IPS DF 19.7 (cell line): ENCODE measurements around the gene BHLHA9.

Source experiments
- DNase-seq: peaks from one replicate; pipeline ENCODE4 v3.0.0-alpha.2; 2013; ENCODE audit warnings: low read depth, low spot score

Gene BHLHA9

GRCh38 chr17:1255041-1255440, 15.2 kb upstream of the BHLHA9 start:
- DNase-seq: no peak

DNA sequence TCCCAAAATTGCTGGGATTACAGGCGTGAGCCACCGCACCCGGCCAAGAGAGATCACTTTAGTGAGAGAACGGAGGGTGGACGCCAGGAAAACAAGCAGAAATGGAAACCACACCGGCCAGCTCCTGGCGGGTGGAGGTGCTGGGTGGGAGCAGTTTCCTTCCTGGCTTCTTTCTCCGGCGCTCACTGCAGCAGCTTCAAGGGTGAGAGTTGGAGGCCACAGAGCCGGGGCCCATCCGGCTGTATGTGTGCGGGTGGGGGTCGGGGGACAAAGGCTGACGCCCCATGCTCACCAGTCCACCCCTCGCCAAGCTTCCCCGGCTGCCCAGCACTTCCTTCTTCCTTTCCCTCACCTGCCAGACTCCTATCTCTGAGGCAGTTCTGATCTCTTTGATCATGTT, 13.5 kb upstream of the BHLHA9 start:
- no peak for DNase-seq

DNA sequence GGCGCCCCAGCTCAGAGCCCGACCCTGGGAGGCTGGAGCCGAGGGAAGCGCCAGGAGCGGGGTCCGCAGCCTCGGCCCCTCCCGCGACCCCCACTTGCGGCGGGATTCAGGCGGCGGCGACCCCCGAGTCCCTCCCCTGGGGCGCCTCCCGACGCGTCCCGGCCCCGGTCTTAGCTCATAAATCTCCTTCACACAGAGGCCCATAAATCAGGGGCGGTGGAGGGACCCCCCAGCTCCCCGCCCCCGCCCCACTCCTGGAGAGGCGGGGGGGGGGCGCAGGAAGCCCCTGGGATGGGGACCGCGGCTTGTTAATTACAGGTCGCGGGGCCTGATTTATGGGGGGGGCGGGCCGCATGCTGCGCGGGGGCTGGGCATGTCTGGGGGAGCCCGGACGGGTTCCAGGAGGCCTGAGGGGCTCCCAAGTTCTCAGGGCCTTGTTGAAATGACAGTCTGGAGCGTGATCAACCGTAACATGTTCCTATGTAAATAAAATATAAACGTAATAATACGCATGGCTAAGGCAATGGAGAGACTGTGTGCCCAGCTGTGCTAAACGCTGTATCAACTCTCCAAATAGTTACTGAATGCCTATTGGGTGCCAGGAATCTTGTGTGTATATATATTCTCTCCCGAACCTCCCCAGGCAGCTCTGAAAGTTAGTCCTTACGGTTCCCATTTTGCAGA, 10.0 kb upstream of the BHLHA9 start:
- no peak for DNase-seq

DNA sequence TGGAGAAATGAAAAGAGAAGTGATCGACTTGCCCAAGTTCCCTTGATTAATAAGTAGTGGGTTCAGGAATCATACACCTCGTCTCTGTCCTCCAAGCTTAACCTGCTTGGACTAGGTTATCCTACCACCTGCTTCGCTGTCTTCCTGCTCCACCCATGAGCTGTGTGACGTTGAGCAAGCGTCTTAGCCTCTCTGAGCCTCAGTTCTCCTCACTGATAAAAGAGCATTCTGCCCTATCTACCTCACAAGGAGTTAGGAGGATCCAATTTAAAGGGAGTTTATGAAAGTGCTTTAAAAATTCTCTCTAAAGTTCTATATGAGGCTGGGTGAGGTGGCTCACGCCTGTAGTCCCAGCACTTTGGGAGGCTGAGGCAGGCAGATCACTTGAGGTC, 9.5 kb upstream of the BHLHA9 start:
- no peak for DNase-seq

GRCh38 chr17:1264196-1264595, 6.0 kb upstream of the BHLHA9 start:
- no peak for DNase-seq

DNA sequence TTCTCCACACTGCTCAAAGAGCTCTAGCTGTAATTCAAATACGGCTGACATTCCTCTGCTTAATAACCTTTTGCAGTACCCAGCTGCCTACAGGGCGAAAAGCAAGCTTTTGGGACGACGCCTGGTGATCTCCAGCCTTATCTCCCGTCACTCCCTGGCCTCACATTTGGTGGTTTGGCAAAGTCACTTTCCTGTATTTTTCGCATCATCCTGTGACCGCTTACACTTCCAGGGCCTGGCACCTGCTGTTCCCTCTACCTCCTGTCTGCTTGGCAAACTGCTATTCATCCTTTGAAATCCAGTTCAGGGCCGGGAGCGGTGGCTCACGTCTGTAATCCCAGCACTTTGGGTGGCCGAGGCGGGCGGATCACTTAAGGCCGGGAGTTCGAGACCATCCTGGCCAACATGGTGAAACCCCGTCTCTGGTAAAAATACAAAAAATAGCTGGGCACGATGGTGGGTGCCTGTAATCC, 2.7 kb upstream of the BHLHA9 start:
- no peak for DNase-seq

DNA sequence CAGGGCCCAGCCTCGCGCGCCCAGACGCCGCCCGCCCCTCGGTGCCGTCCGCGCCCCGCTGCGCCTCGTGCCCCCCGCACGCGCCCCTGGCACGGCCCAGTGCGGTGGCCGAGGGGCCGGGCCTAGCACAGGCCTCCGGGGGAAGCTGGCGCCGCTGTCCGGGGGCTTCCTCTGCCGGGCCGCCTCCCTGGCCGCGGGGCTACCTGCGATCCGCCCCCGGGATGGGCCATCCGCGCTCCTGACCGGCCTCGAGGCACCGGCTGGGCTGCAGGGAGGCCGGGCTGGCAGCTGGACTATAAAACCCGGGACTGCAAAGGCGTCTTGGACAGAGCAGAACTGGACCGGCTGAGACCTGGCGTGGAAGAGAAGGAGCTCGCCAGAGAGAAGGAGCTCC, 783 bp downstream of the BHLHA9 start:
- no peak for DNase-seq

- no peak for DNase-seq
These were observed 1.2 kb downstream of the BHLHA9 start for GRCh38 chr17:1271441-1271840.

DNA sequence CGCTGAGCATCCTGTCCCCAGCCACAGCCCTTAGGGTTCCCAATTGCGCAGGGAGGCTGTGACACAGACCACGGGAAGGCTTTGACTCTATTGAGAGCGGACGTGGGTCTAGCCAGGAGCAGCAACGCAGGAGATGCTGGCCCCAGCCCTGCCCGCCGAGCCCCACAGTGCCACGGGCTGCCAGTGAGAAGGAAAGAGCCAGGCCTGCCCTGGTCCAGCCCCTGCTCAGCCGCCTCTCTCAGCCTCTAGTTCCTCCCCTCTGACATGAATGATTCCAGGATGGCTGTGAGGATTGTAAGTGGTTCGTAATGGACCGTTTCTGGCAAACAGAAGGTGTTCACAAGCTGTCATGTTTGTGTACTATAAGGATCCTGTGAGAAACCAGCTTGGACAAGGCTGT, 2.5 kb downstream of the BHLHA9 start:
- DNase-seq: no peak

DNA sequence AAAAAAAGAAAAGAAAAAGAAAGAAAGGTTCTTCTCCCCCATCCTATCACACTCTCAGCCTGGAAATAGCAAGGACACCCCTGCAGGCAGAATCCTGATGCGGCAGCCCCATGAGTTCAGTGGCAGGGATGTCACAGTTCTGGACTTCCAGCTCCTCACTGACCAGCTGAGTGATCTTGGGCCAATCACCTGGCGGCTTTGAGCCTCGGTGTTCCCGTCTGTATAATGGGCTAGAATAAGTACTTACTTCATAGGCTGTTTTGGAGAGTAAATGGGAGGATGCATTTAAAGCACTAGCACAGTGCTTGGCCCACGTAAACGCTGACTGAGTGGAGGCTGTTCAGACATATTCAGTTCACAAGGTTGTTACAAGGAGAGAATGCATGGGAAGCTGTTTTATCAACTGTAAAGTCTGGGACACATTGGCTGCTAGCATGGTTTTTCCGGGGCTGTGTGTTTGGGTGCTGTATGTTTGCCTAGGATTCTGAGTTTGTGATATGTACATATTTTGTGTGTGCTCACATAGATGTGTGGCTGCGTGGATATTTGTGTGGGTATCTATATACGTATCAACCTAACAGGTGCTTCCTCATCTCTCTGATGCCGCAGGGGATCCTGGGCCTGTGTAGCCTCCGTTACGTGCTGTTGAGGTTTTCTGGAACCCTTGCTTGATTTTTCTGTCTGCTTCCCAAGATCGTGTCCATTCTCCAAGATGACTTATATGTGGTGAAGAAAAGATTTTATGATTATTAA, 3.4 kb downstream of the BHLHA9 start:
- DNase-seq: no peak

DNA sequence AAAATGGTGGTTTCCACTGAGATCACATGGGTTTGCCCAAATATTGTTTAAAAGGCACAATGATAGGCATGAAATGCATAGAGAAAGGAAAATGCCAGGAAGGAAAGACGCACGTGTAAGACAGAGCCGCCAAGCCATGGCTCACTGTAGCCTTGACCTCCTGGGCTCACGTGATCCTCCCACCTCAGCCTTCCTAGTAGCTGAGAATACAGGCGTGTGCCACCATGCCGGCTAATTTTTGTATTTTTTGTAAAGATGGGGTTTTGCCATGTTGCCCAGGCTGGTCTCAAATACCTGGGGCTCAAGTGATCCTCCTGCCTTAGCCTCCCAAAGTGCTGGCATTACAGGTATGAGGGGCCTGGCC, 4.0 kb downstream of the BHLHA9 start:
- DNase-seq: no peak

DNA sequence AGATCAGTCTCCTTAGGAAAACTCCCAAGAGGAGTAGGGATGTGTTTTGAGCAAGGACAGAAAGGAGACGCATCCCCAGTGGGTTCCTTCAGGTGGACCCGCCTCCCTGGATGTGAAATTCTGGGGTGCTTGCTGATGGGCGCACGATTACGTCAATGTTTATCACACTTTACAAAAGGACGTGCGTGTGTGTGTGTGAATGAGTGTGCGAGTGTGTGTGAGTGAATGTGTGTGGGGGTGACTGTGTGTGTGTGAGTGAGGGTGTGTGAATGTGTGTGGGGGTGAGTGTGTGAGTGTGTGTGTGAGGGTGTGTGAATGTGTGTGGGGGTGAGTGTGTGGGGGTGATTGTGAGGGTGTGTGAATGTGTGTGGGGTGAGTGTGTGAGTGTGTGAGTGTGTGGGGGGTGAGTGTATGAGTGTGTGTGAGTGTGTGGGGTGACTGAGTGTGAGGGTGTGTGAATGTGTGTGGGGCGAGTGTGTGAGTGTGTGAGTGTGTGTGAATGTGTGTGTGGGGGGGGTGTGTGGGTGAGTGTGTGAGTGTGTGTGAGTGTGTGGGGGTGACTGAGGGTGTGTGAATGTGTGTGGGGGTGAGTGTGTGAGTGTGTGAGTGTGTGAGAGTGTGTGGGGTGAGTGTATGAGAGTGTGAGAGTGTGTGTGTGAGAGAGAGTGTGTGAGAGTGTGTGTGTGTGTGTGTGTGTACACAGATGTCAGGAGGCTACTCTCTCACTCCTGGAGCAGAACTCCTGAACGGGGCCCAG, 5.1 kb downstream of the BHLHA9 start:
- DNase-seq: no peak

DNA sequence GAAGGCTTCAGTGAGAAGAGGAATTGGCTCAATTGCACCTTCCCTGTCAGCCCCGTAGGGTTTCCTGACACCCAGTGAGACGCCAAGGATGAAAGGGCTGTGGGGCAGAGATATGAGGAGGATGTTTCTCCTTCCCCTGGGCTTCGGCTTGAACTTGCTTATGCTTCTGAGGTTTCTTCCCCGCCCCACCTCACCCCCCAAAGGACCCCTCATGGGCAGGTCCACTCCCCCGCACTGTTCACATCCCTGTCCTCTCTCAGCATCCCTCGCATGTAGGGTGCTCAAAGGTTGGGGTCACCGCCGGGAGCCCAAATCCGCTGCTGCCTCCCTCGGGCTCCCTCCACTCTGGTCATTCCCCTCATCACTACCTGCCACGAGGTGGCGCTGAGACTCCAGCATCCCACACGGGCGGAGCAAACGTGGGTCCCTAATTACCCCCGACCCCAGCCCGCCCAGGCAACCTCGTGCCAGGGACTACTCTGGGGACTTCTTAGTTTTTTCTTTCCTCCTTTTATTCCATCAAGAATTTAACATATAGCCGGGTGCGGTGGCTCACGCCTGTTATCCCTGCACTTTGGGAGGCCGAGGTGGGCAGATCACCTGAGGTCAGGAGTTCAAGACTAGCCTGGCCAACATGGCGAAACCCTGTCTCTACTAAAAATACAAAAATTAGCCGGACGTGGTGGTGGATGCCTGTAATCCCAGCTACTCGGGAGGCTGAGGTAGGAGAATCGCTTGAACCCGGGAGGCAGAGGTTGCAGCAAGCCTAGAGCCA, 5.9 kb downstream of the BHLHA9 start:
- no peak for DNase-seq

DNA sequence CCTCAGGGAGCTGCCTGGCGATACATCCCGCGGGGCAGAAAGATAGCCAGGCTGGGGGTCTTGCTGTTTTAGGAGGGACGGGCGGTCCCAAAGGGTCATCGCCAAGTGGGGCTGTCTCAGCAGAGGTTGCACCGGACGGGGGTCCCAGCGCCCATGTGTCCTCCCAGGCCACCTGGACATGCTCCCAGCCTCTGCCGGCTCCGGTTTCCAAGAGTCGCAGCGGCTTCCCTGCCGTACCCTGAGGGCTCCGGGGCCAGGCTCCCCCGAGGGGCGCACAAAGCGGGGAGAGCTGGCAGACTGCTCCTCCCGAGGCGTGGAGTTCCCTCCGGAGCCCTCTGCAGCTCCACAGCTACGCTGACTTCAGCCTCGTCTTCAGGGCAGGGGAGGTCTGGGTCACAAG, 10.4 kb downstream of the BHLHA9 start:
- no peak for DNase-seq

DNA sequence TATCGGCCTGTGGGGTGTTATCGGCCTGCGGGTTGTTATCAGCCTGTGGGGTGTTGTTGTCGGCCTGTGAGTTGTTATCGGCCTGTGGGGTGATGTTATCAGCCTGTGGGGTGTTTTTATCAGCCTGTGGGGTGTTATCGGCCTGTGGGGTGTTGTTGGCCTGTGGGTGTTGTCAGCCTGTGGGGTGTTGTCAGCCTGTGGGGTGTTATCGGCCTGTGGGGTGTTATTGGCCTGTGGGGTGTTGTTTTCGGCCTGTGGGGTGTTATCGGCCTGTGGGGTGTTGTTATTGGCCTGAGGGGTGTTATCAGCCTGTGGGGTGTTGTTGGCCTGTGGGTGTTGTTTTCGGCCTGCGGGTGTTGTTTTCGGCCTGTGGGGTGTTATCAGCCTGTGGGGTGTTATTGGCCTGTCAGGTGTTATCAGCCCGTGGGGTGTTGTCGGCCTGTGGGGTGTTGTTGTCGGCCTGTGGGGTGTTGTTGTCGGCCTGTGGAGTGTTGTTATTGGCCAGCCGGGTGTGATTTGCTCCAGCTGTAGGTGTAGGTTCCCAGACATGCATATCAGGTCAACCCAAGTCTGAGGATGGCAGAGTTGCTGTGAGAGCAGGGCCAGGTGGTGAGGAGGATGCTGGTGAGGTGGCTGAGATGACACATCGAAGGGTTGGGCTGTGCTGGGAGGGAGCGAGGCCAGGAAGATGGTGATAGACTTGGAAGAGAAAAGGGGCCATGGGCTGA, 16.3 kb downstream of the BHLHA9 start:
- DNase-seq: no peak

- no peak for DNase-seq
These were observed 19.5 kb downstream of the BHLHA9 start for GRCh38 chr17:1289695-1290094.

DNA sequence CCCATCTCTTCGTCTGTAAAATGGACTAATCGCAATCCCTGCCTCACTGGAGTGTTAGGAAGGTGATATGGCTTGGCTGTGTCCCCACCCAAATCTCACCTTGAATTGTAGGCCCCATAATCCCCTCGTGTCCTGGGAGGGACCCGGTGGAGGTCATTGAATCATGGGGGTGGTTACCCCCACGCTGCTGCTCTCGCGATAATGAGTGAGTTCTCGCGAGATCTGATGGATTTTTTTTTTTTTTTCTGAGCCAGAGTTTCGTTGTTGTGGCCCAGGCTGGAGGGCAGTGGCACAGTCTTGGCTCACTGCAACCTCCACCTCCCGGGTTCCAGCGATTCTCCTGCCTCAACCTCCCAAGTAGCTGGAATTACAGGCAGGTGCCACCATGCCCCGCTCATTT, 20.4 kb downstream of the BHLHA9 start:
- DNase-seq: no peak

GRCh38 chr17:1294157-1294717, 24.0 kb downstream of the BHLHA9 start:
- no peak for DNase-seq

GRCh38 chr17:1298606-1299005, 28.4 kb downstream of the BHLHA9 start:
- no peak for DNase-seq

DNA sequence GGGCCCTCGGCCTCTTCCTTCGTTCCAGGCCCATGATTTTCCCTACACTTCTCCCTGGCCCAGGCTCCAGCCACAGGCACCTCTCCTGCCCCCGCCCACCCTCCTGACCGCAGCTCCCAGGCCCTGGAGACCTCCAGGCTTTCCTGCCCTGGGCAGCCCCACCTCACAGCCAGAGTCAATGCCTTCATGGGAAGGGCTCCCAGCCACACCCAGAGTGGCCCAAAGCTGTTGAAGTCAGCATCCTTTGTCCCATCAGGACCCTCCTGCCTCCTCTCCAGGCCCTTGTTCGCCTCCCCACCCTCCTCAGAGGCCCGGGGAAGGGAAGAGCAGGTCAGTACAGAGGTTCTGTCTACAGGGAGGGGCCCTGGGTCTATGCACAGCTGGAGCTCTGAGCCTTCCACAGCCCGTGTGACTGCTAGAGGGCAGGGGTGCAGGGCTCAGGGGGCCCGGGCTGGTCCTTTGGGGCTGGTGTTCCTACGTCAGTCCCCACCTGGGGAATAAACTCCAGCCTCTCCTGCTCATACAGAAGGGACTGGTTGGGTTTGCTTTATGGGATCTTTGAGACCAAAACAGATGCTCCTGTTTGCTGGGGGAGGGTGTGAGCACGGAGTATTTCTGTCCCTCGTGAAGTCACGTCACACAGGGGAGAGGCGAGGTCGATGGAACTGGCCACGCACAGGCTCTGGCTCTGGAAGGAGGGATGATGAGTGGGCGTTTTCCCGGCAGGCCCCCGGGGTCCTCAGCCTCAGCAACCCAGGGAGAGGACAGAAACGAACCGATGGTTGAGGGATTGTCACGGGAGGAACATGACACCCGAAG, 29.5 kb downstream of the BHLHA9 start:
- DNase-seq: no peak
